Testis (tissue), 2 donors: Measurements from ENCODE around the gene NACC2.

Source experiments
- POLR2A ChIP-seq: fragments of 450-650 bp; IDR thresholded peaks from one replicate; pipeline ENCODE4 v1.6.1; 2017; ENCODE audit warnings: antibody characterized with exemption, mild to moderate bottlenecking, moderate library complexity
- TF ChIP-seq, protein P1 (sequence below), 3 experiments: fragments of 450-650 bp in 2 of 3; fragments of 200-600 bp in 1 of 3; sonication (generic) in 1 of 3; IDR thresholded peaks; one replicate each; pipeline ENCODE4 v1.5.1; 2016 to 2019; ENCODE audit warnings: antibody characterized with exemption in 3 of 3, mild to moderate bottlenecking in 2 of 3, moderate library complexity in 1 of 3

DNA sequence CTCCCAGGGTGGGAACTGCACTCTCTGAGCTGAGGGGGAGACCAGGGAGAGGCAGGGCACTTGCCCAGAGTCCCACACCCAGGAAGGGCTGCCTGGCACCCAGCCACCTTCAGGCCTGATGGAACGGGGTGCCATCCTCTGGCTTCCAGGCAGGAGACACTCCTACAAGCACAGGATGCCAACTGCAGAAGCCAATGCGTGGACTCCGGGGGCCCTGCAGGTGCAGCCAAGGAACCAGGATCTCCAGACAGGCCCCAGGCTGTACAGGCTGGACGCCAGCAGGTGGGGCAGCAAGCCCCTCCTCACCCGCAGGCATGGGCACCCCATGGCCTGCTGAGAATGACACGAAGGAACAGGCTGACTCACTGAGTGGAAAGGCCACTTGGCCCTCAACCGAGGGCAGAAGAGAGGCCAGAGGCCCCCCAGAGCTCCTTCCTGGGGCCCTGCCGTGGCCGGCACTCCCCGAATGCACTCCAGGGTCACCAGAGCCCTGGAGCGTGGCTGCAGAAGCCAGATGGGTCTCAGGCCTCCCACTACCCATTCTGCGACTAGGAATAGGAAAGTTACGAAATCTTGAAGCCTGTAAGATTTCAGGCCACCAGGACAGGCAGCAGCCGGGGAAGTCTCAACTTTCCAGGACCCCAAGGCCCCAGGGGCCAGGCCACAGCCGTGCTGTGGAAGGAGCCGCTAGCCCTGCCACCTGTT is 15.7 kb downstream of the NACC2 start:
- TF ChIP-seq, protein P1, sequence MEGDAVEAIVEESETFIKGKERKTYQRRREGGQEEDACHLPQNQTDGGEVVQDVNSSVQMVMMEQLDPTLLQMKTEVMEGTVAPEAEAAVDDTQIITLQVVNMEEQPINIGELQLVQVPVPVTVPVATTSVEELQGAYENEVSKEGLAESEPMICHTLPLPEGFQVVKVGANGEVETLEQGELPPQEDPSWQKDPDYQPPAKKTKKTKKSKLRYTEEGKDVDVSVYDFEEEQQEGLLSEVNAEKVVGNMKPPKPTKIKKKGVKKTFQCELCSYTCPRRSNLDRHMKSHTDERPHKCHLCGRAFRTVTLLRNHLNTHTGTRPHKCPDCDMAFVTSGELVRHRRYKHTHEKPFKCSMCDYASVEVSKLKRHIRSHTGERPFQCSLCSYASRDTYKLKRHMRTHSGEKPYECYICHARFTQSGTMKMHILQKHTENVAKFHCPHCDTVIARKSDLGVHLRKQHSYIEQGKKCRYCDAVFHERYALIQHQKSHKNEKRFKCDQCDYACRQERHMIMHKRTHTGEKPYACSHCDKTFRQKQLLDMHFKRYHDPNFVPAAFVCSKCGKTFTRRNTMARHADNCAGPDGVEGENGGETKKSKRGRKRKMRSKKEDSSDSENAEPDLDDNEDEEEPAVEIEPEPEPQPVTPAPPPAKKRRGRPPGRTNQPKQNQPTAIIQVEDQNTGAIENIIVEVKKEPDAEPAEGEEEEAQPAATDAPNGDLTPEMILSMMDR (IDR thresholded peaks at IDR 0.05): no peak
- TF ChIP-seq POLR2A: no peak
